ENCODE measurements around the gene TTLL3.
A peak's percentile ranks its signal among the peaks of the same experiment; 100 is the strongest.
"Not testable (repeated sequence)": the region's sequence is repeated elsewhere in the genome, so short reads cannot be mapped to it uniquely, and the experiment has no call there.

Gene TTLL3, protein sequence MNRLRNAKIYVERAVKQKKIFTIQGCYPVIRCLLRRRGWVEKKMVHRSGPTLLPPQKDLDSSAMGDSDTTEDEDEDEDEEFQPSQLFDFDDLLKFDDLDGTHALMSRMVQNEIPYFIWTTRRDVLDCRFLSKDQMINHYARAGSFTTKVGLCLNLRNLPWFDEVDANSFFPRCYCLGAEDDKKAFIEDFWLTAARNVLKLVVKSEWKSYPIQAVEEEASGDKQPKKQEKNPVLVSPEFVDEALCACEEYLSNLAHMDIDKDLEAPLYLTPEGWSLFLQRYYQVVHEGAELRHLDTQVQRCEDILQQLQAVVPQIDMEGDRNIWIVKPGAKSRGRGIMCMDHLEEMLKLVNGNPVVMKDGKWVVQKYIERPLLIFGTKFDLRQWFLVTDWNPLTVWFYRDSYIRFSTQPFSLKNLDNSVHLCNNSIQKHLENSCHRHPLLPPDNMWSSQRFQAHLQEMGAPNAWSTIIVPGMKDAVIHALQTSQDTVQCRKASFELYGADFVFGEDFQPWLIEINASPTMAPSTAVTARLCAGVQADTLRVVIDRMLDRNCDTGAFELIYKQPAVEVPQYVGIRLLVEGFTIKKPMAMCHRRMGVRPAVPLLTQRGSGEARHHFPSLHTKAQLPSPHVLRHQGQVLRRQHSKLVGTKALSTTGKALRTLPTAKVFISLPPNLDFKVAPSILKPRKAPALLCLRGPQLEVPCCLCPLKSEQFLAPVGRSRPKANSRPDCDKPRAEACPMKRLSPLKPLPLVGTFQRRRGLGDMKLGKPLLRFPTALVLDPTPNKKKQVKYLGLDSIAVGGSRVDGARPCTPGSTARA

DNA sequence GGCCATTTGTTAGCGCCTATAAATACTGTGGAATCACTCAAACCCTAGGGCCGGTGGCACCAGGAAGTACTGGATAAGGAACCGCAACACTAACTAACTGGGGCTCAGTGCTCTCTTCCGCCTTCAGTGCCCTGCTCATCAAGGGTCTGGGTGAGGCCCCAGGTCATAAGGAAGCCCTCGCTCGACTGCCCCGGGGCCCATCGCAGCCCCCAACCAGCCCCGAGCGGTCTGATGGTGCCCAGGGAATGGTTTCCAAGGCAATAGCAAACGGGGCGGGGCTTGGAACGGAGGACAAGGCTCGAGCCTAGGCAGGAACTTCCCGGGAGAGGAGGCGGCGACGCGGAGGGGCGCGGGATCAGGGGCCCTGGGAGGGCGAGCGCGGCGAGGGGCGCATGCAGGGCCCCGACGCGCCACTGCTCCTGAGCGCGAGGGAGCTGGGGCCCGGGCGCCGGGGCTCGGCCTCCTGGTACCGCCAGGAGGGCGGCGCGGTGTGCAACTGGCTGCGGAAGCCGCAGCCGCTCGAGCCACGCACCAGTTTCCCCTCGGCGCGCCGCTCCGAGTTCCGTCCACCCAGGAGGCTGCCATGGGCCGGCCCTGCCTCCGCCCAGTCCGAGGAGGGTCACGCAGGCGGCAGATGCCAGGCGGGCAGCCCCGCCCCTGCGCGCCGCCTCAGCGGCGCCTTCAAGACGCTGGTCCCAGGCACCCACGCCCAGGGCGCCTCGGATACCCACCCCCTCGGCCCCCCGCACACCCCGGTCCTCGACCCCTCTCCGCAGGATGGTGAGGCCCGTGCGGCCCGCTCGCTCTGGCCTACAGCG lies at the start of gene TTLL3:
TSS of gene TTLL3 (plus strand) at position 648 of the 818 bp plus-strand sequence. CDS start 400 bp downstream, outside the sequence.
- DNase-seq: peak; percentile 66

DNA sequence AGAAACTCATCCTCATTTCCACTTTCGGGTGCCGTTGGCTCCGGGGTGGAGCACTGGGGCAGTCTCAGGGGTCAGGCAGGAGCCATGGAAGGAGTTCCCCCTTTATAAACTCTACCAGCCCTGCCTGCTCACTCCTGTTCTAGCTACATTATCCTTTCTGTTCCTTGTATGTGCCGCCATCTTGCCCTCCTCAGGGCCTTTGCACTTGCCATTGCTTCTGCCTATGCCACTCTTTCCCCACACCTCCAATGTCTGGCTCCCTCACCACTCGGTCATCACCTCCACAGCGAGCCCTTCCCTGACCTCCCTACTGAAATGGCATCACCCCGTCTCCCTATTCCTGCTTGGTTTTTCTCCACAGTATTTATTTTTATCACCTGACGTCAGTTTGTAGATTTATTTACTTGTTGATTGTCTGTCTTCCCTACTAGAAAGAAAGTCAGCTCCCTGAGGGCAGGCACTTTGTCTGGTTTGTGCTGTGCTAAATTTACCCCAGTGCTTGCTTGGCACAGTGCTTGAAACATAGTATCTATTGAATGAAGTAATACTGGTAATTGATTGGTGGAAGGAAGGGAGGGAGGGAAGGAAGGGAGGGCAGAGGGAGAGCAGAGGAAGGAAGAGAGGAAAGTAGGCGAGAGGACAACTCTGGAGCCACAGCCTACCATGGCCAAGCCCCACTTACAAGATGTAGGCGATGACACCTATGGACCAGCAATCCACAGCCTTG lies 49.1 kb upstream of the TTLL3 start:
- no peak for DNase-seq

DNA sequence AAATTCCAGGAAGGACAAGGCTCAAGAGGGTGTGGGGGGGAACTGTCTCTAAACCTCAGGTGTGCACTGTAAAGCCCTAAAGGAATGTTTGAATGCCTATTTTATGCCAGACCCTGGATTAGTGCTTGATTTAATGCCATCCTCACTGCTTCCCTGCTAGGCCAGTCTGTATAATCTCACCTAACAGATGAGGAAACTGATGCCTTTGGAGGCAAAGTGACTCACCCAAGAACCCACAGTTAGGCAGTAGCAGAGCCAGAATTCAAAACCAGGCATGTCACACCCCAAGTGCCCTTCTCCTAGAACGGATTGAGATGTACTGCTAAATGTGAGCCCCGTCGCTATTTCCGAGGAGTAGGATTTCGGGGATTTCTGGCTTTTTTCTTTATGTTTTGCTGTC lies 48.1 kb upstream of the TTLL3 start:
- DNase-seq: no peak

DNA sequence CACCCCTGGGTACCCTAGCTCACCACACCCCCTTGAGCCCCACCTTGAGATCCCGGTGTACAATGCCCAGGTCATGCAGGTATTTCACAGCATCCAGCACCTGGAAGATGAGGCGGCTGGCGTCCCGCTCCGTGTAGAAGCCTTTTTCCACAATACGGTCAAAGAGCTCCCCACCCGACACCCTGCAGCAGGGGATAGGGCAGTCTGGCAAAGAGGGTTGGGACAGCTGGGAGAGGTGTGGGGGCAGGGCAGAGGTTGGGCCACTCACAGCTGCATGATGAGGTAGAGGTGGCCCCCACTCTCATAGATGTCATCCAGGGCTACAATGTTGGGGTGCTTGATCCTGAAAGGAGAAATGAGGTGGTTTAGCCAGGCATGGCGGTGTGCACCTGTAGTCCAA lies 47.2 kb upstream of the TTLL3 start:
- DNase-seq: no peak

DNA sequence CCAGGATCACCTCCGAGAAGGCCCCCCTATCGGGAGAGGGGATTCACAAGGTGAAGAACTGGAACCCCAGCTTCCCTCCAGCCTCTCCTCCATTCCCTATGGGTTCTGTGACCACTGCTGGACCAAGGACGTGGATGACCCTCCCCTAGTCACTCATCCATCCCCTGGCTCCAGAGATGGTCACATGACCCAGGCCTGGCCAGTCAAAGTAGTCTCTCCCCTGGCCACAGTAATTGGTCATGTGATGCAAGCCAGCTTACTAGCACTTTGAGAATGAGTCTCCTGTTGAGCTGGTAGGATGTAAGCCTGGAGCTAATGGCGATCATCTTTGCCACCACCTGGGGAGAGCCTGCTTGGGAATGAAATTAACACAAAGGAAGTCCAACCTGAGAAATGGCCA lies 44.2 kb upstream of the TTLL3 start:
- DNase-seq: no peak

DNA sequence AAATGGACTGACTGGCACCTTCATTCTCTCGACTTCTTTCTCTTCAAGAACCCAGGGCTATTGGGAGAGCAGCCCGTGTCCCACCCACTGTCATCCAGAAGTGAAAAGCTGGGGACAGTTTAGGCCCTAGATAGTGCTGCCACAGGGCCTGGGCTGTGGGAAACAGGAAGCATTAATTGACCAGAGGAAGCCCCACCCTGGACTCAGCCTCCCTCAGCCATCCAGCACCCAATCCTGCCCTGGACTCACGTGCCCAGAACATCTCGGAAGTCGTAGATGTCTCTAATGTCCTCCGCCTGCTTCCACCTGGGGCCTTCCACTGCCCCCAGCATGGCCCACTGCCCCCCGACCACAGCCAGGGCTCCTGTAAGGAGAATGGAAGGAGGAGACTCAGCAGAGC lies 42.6 kb upstream of the TTLL3 start:
- no peak for DNase-seq

DNA sequence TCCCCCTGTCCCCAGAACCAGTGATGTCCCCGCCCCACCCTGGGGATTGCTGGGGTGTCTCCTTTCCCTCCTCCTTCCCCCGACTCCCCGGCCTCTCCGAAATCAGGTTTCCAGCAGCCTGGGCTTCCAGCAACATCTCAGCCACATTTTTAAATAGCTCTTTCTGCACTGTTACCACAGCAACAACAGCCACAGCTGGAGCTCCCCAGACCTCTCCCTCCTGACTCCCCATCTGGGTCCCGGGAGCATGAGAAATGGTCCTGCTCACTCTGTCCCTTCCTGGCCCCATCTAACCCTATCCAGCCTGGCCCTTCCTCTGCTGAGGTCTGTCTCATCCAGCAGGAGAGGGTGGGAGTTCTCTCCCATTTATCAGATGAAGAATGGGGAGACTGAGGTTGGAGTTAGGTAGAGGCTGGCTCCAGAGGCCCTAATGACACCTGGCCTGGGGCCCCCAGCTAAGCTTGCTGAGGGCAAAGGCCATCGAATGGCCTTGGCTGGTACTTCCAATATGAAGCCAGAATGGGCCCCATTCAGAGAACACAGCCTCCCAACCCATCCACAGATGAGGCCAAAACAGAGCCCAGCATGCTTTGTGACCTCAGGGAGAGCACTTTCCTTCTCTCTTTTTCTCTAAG lies 41.8 kb upstream of the TTLL3 start:
- DNase-seq: no peak

DNA sequence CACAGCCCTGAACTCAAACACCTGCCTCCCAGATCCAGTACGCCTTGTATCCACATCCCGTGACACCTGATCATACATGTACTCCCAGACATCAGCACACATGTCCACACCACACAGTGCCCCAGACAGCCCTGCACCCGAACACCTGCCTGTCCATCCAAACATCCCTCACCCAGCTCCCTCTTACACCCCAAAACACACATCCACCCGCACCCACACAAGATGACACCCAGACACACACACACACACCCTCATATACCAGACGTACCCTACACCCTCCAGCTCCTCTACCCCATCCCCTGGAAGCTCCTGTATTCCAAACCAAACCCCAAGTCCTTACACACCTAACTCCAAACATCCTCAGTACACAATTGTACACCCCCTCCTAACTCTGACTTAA lies 41.0 kb upstream of the TTLL3 start:
- no peak for DNase-seq

DNA sequence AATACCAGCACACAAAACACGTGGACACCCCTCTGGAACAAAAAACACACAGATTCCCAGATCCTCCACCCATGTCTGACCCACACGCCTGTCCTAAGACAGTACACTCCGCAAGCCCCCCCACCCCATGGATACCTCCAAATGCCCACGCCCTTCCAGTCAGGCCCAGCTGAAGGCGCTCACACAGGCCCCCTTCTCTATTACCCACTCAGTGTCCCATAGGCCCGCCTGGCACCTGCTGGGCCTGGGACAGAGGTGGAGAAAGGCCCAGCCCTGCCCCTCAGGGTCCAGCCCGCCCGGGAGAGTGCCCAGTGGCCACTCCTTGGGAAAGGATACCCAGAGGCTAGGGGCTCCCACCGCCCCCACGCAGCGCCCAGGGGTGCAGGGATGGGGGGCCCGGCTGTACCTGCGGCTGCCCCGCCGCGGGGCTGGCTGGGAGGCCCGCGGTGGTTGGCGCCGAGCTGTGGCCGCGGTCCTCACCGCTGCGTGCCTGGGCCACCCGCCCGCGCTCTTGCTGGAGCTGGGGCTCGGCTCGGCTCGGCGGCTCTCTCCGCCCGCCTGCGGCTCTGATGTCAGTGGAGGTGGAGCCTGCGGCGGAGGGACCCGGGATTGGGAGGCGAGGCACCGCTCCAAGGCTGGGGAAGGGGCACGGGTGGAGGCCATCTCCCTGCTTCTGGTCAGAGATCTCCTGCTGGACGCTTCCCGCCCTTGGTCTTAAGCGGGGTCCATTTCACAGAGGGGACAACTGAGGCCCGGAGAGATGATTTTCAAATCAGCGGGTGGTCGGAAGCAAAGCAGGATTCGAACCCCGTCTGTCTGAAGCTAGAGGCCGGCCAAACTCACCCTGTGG lies 40.4 kb upstream of the TTLL3 start, which contains the start of gene CAMK1:
TSS of gene CAMK1 (minus strand) at position 522 of the 850 bp plus-strand sequence. CDS start 2,198 bp downstream, outside the sequence.
- peak; percentile 82 for DNase-seq

DNA sequence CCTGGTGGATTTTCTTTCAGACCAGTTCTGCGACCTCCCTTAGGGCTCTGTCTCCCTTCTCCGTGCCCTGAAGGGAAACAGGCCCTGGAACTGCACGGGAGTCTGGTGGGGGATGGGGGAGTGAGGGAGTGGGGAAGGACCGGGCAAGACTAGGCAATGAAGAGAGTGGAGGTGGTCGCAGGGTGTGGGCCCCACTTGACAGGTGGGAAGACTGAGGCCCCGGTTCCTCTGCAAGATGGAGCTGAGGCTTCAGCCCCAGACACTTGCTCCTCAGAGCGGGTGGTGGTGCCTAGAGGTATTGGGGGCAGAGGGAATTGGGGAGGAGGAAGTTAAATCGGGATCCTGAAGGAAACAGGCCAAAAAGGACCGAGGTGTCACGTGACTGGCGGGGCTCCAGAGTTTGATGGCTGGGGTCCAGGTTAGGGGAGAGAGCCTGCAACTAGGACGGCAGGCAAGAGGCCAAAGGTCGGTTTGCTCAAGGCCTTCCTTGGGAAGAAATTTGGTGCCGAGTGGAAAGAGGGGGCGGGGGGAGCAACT lies 39.7 kb upstream of the TTLL3 start:
- no peak for DNase-seq

DNA sequence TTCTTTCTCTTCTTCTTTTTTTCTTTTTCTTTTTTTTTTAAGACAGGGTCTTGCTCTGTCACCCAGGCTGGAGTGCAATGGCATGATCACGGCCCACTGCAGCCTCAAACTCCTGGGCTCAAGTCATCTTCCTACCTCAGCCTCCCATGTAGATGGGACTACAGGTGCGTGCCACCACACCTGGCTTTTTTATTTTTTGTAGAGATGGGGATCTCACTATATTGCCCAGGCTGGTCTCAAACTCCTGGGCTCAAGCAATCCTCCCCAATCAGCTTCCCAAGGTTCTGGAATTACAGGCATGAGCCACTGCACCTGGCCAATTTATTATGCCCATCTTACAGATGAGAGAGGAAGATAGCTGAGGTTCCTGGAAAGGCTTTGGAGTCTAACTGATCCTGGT lies 39.1 kb upstream of the TTLL3 start:
- not testable (repeated sequence) for DNase-seq

DNA sequence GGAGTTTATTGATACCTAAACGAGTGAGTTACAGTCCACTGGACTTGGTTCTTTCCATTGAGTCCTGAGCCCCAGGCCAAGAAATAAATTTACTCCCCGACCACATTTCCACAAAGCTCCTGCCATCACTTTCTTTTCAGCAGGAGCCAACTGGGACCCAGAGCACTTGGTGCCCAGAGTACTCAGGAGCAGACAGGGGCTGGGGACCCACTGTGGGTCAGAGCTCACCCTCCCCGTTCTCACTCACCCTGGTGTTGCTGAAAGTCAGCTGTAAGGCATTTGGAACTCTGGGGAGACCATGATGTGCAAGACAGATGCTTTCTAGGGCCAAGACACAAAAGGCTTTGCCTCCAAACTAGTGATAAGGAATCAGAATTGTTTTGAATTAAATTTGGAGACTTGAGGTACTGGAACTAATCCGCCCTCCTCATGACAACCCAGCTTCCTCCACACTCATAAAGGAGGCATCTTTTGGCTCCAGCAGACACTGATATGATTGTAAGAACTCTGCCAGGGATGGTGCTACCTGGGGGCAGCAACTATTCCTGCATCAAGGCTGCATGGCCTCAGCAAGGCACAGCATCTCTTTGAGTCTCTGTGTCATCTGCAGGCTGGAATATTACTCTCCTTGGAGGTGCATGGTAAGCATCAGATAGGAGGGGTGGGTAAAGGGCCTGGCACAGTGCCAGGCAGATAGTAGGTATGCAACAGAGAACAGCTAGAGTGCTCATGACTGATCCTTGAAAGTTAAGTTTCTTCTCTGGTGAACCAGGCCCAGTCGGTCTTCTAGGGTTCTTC lies 33.0 kb upstream of the TTLL3 start:
- no peak for DNase-seq

DNA sequence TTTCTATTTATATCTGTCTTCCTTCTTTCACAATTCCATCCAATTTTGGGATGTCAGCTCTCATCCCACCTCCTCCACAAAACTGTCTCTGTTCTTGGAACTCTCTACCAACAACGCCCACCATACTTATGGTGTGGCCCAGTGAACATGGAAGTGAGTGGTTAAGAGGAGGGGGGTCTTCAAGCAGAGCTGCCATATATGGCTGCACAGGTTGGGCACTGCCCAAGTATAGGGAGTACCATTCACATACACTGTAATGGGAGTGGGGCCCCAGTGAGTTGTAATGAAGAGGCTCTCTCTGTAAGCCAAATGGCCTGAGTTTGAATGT lies 32.4 kb upstream of the TTLL3 start:
- no peak for DNase-seq

DNA sequence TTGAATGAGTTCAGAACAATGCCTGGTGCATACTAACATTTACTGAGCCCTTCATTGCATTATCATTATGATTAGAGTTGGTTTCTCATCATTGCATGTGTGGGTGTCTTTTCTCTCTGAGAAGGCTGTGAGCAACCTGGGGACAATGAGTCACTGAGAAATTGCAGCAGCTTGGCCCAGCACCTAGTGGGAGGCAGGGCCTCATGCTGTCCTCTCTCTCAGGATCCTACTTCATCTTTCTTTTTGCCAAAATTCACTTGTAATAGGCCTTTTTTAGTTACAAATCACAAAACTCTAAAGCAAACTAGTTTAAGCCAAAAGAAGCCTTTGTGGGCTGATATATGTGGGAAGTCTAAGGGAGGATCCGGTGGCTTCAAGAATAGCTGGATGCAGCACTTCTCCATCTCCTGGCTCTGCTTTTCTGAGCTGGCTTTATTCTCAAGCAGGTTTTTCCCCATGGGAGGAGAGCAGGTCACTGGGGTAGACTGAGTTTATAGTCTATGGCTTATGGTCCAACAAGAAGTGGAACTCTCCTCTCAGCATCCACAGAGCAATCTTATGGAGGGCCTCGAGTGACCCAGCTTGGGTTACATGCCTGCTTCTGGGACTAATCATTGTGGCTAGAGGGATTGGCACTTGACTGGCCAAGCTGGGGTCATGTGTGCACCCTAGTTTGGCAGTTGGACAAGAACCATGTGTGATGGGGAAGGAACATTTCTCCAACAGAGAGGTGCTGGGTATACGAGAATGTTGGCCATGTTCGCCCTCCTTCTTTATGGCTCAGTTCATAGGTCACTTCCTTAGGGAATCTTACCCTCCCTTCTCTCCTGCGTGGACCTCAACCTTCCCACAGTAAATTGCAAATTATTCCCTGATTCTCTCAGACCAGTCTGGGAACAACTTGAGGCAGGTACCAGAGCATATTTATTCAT lies 31.7 kb upstream of the TTLL3 start:
- DNase-seq: peak; percentile 75

DNA sequence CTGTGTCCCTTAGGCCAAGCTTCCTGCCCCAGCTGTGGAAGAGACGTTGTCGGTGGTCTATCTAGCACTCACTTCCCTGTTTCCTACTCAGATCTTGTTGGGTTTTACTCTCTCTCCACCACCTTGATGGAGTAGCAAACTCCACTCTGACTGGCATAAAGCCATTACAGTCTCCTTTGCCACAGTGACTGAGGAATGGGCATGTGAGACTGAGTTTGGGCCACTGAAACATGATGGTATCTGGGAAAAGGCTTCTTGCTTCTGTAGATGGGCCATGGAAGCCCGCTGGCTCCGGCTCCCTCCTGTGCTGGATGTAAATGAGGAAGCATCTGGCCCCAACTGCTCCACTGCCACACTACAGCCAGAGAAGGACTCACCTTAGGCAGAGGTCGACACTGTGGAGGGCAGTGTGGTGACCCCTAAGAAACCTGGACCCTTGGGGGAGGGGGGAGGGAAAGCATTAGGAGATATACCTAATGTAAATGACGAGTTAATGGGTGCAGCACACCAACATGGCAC lies 30.9 kb upstream of the TTLL3 start:
- DNase-seq: no peak

DNA sequence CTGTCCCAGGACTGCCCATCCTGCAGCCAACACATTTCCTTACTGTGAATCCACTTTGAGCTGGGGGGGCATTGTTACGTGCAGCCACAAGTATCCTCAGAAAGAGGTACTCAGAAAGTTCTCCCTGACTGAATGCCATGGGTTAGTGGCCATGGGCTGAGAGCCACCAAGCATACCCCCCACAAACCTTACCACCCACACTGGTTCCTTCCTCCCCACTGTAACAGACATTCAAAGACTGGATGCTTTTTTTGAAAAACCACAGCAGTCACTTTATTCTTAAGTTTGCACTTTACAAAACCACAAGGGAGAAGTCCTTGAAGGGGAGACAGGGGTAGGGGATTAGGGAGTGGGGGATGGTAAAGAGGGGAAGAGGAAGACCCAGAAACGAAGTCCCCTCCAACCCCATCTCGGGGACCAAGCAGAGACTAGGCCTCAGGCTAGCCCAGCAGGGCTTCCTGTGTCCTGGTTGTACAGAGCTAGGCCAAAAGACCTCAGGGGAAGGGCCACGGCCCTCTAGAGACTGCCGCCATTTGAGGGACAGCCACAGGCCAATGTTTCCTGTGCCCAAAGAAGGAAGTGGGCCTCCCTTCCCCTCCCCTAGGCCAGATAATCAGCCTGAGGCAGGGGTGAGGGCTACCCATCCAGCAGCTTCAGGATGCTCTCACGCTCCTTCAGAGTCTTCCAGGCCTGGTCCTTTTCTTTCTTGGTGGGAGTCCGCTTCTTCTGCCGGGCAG lies 30.2 kb upstream of the TTLL3 start:
- peak; percentile 70 for DNase-seq

DNA sequence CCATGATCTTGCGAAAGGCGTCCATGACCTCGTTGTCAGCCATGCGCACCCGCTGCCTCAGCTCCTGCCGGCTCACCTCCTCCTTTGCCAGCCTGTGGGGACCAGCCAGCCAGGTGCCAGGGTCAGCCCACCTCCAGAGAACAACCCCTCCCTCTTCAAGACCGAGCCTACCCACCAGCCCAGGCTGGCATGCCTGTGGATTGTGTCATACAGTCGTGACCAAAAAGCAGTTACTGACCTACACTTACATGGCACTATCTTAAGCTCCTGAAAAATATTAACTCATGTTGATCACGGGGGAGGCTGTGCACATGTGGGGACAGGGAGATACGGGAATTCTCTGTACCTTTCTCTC lies 29.6 kb upstream of the TTLL3 start:
- DNase-seq: no peak

DNA sequence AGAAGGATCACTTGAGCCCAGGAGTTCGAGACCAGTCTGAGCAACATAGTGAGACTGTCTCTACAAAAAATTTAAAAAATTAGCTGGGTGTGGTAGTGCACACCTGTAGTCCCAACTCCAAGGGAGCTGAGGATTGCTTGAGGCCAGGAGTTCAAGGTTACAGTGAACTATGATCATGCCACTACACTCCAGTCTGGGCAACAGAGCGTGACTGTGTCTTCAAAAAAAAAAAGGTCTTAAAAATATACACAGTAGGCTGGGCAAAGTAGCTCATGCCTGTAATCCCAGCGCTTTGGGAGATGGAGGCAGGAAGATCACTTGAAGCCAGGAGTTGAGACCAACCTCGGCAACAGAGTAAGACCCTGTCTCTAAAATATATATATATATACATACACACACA lies 29.2 kb upstream of the TTLL3 start:
- DNase-seq: no peak

All from stimulated activated CD8-positive, alpha-beta memory T cell treated with anti-CD3 and anti-CD28 coated beads, Interleukin-4, amount 100 ng/mL, for 48 hours (primary cell).